ENCODE measurements around the gene TMEM132D.

Gene TMEM132D

GRCh38 chr12:129305851-129306250 lies 598.0 kb downstream of the TMEM132D start:
- ChIA-PET POLR2A (no interaction called here), CTCF (no interaction called here)
- TF ChIP-seq, protein P1, sequence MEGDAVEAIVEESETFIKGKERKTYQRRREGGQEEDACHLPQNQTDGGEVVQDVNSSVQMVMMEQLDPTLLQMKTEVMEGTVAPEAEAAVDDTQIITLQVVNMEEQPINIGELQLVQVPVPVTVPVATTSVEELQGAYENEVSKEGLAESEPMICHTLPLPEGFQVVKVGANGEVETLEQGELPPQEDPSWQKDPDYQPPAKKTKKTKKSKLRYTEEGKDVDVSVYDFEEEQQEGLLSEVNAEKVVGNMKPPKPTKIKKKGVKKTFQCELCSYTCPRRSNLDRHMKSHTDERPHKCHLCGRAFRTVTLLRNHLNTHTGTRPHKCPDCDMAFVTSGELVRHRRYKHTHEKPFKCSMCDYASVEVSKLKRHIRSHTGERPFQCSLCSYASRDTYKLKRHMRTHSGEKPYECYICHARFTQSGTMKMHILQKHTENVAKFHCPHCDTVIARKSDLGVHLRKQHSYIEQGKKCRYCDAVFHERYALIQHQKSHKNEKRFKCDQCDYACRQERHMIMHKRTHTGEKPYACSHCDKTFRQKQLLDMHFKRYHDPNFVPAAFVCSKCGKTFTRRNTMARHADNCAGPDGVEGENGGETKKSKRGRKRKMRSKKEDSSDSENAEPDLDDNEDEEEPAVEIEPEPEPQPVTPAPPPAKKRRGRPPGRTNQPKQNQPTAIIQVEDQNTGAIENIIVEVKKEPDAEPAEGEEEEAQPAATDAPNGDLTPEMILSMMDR (IDR thresholded peaks at IDR 0.05; ENCODE audit: insufficient read depth, low read length, missing control alignments), result no peak
- no peak for DNase-seq (ENCODE audit: low read depth, low spot score)
- H3K4me3 ChIP-seq (ENCODE audit: low read depth, low read length), result no peak overlapping the region

DNA sequence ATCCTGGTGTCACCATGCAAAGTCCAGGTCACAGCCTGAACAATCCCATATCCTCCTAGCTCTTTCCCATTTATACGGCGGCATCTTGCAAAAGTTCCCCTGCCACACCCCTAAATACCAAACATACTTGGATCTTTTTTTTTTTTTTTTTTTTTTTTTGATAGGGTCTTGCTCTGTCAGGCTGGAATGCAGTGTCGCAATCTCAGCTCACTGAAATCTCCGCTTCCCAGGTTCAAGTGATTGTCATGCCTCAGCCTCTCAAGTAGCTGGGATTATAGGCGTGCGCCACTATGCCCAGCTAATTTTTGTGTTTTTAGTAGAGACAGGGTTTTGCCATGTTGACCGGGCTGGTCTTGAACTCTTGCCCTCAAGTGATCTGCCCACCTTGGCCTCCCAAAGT lies 599.3 kb downstream of the TMEM132D start:
- POLR2A ChIA-PET, result no interaction called here
- TF ChIP-seq, protein P1 (IDR thresholded peaks at IDR 0.05; ENCODE audit: insufficient read depth, low read length, missing control alignments), result no peak
- no peak overlapping the region for H3K4me3 ChIP-seq (ENCODE audit: low read depth, low read length)
- DNase-seq (ENCODE audit: low read depth, low spot score), result no peak
- CTCF ChIA-PET, result no interaction called here

DNA sequence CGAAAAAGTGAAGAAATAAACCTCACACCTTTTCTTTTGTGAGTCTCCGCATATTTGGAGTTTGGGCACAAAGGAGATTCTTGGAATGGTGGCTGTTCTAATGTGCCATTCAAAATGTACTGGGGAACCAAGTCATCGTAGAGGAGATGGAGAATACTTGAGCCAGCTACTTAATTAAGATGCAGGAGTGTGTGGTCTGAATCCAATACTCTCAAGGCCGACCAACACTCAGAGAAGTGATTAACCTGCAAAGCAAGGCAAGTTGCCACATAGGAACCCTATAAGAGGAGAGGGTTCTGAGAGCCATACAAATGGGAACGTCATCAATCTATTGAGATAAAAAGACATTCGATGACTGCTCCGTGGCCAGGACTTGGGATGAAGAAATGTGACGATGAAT lies 603.8 kb downstream of the TMEM132D start:
- TF ChIP-seq, protein P1 (IDR thresholded peaks at IDR 0.05; ENCODE audit: insufficient read depth, low read length, missing control alignments), result no peak
- ChIA-PET CTCF (no interaction called here), POLR2A (no interaction called here)
- DNase-seq (ENCODE audit: low read depth, low spot score), result no peak
- no peak overlapping the region for H3K4me3 ChIP-seq (ENCODE audit: low read depth, low read length)

DNA sequence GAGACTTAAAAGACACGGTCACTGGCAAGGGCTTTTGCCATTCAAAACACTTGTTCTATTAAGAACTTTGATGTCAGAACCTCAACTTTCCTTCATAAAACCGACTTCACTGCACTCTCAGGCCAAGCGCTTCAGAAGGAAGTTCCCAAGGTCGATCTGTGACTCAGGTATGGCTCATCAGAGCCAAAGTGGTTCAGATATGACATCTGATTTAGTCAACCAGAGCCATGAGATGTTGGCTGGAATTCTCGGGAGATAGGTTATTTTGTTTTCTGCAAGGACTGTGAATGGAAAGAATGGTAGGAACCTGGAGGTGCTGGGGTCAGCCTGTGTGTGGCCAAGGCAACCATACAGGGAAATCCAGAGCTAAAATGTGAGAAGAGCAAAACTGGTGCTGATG lies 604.9 kb downstream of the TMEM132D start:
- H3K4me3 ChIP-seq (ENCODE audit: low read depth, low read length), result no peak overlapping the region
- ChIA-PET POLR2A (no interaction called here), CTCF (no interaction called here)
- no peak for DNase-seq (ENCODE audit: low read depth, low spot score)
- TF ChIP-seq, protein P1 (IDR thresholded peaks at IDR 0.05; ENCODE audit: insufficient read depth, low read length, missing control alignments), result no peak

- ChIA-PET POLR2A (no interaction called here), CTCF (no interaction called here)
- no peak overlapping the region for H3K4me3 ChIP-seq (ENCODE audit: low read depth, low read length)
- DNase-seq (ENCODE audit: low read depth, low spot score), result no peak
- TF ChIP-seq, protein P1 (IDR thresholded peaks at IDR 0.05; ENCODE audit: insufficient read depth, low read length, missing control alignments), result no peak
Observed at GRCh38 chr12:129296671-129297070, 607.2 kb downstream of the TMEM132D start.

- TF ChIP-seq, protein P1 (IDR thresholded peaks at IDR 0.05; ENCODE audit: insufficient read depth, low read length, missing control alignments), result no peak
- DNase-seq (ENCODE audit: low read depth, low spot score), result no peak
- no peak overlapping the region for H3K4me3 ChIP-seq (ENCODE audit: low read depth, low read length)
- ChIA-PET POLR2A (no interaction called here), CTCF (no interaction called here)
Observed at GRCh38 chr12:129294868-129295267, 609.0 kb downstream of the TMEM132D start.
